GM18517 (cell line): ENCODE data around the gene MTA1.

Experiments used
- ATAC-seq: cut with Tn5 transposase; IDR thresholded peaks from one replicate; pipeline ENCODE4 v1.9.1; 2021; ENCODE audit warnings: mild to moderate bottlenecking, moderate library complexity; ENCODE audit not compliant: unreplicated experiment

The MTA1 gene

GRCh38 chr14:105442125-105442524 is 22.5 kb downstream of the MTA1 start:
- ATAC-seq, result no peak

- ATAC-seq, result no peak
Measured at GRCh38 chr14:105442834-105443233, 23.2 kb downstream of the MTA1 start.

- ATAC-seq, result no peak
Measured at GRCh38 chr14:105444859-105445258, 25.2 kb downstream of the MTA1 start.

GRCh38 chr14:105445290-105445689 is 25.7 kb downstream of the MTA1 start:
- no peak for ATAC-seq

- no peak for ATAC-seq
Measured at GRCh38 chr14:105445901-105446845, 26.5 kb downstream of the MTA1 start.

- ATAC-seq, result no peak
Measured at GRCh38 chr14:105446971-105447370, 27.3 kb downstream of the MTA1 start.

GRCh38 chr14:105447651-105448640 is 28.3 kb downstream of the MTA1 start:
- ATAC-seq, result no peak

GRCh38 chr14:105448706-105449111 is 29.1 kb downstream of the MTA1 start:
- no peak for ATAC-seq

- ATAC-seq, result no peak
Measured at GRCh38 chr14:105449276-105450122, 29.9 kb downstream of the MTA1 start.

GRCh38 chr14:105450123-105450505 is 30.5 kb downstream of the MTA1 start:
- no peak for ATAC-seq

GRCh38 chr14:105450864-105451720 is 31.5 kb downstream of the MTA1 start:
- no peak for ATAC-seq

- no peak for ATAC-seq
Measured at GRCh38 chr14:105452963-105453362, 33.3 kb downstream of the MTA1 start.

- no peak for ATAC-seq
Measured at GRCh38 chr14:105453847-105454246, 34.2 kb downstream of the MTA1 start.

GRCh38 chr14:105455086-105455640 is 35.5 kb downstream of the MTA1 start:
- no peak for ATAC-seq

GRCh38 chr14:105455766-105456660 is 36.4 kb downstream of the MTA1 start:
- ATAC-seq, result no peak

GRCh38 chr14:105456736-105457617 is 37.4 kb downstream of the MTA1 start:
- no peak for ATAC-seq

- no peak for ATAC-seq
Measured at GRCh38 chr14:105458010-105458409, 38.4 kb downstream of the MTA1 start.
